Cardiac fibroblast (primary cell): Measurements from ENCODE around the gene CCDC40.

Experiments
- DNase-seq, 2 donors: peaks; one replicate each; pipeline versions ENCODE4 v3.0.0 to v3.0.0-alpha.2; 2010; ENCODE audit warnings: low read depth in 2 of 2
- H3K4me3 ChIP-seq, 2 donors: replicated peaks in 1 of 2; 1 replicate in 1 of 2; 2 replicates in 1 of 2; pipeline ENCODE4 v1.5.1; 2011; ENCODE audit warnings: low read depth in 2 of 2, low read length in 2 of 2, mild to moderate bottlenecking in 2 of 2, moderate library complexity in 1 of 2
- TF ChIP-seq, protein P1 (sequence below): IDR thresholded peaks from one replicate; pipeline ENCODE4 v1.5.1; 2011; ENCODE audit warnings: low read depth, mild to moderate bottlenecking, low read length, inconsistent platforms

The CCDC40 gene

DNA sequence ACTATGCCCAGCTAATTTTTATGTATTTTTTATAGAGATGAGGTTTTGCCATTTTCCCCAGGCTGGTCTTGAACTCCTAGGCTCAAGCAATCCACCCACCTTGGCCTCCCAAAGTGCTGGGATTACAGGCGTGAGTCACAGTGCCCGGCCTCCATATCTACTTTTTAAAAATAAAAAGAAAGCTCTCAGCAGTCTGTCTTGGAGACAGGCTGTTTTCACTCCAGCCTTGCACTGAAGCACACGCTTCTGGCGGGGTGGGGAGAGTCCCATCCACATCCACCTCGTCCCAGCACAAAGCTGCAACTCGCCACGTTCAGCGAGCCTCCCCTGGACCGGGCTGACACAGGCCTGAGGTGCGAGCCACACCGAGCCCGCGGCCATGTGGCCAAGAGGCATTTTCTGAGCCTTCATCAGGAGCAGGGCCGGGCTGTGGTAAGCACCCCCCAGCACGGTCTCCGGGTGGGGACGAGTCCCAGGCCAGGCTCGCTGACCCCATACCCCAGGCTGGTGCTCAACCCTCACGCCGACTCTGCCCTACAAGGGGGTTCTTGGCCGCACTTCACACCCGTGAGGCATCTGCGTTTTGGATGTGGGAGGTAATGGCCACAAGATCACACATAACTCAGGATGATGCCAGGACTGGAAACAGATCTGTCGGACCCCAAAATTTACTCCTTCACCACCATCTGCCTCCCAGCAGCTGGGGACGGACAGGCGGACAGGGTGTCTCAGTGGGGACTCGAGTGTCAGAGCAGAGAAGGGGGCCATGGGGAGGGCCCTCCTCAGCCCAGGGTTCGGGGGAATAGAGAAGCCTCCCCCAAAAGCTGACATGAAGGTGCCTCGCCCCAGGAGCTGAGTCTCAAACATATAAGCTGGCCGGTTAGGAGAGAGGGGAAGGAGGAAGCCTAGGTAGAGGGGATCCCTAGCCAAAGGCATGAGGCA is 29.4 kb upstream of the CCDC40 start:
- DNase-seq: no peak
- TF ChIP-seq, protein P1, sequence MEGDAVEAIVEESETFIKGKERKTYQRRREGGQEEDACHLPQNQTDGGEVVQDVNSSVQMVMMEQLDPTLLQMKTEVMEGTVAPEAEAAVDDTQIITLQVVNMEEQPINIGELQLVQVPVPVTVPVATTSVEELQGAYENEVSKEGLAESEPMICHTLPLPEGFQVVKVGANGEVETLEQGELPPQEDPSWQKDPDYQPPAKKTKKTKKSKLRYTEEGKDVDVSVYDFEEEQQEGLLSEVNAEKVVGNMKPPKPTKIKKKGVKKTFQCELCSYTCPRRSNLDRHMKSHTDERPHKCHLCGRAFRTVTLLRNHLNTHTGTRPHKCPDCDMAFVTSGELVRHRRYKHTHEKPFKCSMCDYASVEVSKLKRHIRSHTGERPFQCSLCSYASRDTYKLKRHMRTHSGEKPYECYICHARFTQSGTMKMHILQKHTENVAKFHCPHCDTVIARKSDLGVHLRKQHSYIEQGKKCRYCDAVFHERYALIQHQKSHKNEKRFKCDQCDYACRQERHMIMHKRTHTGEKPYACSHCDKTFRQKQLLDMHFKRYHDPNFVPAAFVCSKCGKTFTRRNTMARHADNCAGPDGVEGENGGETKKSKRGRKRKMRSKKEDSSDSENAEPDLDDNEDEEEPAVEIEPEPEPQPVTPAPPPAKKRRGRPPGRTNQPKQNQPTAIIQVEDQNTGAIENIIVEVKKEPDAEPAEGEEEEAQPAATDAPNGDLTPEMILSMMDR: no peak
- H3K4me3 ChIP-seq: no peak overlapping the region

DNA sequence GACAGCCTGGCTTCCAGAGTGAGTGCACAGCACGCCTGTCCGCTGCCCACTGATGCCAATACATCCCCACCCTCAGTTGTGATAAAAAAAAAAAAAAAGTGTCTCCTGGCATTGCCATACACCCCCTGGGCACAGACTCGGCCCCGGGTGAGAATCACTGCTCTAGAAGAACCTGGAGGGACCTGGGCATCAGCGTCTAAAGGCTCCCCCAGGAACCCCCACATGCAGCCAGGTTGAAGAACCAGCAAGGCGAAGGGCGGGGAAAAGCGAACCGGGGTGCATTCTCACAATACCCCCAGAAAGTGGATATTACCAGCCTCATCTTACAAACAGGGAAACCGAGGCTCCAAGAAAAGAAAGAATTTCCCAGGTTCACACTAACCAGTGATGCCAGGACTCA is 28.5 kb upstream of the CCDC40 start:
- DNase-seq: no peak
- TF ChIP-seq, protein P1: no peak
- H3K4me3 ChIP-seq: no peak overlapping the region

DNA sequence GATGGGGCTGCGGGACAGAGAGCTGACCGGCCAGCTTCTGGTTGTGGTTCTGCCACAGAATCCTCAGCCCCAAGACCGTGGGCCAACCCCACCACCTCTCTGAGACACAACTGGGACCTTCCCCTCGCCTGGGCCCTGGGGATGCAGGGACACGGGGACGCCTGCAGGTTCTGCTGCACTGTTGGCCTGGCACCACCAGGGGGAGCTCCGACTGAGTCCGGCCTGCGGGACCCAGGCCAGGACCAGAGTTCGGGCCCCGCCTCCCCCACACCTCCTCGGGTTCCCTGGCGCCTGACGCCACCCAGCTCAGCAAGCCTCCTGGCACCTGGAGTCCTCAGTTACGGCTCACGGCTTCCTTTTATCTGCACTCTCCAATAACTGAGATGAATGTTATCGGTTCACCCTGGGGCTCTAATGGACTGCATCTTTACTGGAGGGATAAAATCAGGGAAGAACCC is 28.0 kb upstream of the CCDC40 start:
- H3K4me3 ChIP-seq: no peak overlapping the region
- peak; percentile 63 to 65 for DNase-seq
- TF ChIP-seq, protein P1: peak; percentile 96

DNA sequence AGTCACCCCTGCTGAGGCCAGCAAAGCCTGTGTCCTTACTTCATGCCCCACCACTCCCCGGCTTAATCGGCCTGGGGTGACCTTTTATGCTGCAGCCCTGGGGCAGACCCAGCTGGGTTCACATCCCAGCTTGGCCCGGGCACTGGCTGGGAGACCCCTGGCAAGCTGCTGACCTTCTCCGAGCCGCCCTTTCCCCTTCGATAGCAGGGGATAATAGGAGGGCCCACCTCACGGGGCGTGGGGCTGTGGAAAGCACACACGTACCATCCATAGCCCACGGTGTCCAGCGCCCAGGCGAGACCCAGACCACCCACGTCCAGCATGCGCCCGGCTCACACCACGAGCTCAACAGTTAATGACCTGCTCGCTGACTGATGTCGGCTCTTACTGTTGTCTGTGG is 27.6 kb upstream of the CCDC40 start:
- H3K4me3 ChIP-seq: no peak overlapping the region
- TF ChIP-seq, protein P1: no peak
- DNase-seq: no peak

DNA sequence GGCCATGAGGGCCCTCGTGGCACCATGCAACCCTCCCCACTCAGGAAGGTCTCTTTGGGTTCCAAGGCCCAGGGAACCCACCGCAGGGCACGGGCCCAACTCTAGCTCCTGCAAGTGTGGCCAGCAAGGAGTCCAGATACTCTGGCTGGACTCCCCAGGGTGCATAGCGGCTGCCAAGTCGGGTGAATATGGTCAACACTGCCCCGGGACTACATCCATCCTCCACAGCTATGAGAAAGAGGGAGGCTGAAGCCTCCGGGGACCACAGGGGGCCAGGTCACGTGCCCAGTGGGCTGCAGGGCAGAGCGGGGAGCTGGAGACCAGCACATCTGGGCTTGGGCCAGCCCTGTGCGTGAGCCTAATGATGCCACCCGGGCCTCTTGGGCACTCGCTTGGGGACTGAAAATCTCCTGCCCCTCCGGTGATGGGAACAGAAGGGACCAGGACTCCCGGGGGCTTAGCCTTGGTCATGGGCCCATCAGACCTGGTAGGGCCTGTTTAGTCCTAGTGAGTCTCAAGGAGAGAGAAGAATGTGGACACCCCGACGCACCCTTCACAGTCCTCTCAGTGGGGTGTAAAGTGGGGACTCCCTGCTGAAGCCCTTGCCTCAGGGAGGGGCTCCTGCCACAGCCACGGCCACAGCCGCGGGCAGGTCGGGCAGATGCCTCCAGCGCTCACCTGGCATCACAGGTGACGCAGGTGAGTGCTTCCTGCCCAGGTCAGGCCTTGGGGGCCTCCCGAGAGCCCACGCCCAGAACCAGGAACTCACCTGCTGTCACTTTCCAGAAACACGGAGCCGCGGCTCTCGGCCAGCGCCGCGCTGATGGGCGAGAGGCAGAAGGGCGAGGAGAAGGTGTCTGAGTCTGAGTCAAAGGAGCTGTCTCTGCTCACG is 26.8 kb upstream of the CCDC40 start:
- TF ChIP-seq, protein P1: no peak
- no peak overlapping the region for H3K4me3 ChIP-seq

DNA sequence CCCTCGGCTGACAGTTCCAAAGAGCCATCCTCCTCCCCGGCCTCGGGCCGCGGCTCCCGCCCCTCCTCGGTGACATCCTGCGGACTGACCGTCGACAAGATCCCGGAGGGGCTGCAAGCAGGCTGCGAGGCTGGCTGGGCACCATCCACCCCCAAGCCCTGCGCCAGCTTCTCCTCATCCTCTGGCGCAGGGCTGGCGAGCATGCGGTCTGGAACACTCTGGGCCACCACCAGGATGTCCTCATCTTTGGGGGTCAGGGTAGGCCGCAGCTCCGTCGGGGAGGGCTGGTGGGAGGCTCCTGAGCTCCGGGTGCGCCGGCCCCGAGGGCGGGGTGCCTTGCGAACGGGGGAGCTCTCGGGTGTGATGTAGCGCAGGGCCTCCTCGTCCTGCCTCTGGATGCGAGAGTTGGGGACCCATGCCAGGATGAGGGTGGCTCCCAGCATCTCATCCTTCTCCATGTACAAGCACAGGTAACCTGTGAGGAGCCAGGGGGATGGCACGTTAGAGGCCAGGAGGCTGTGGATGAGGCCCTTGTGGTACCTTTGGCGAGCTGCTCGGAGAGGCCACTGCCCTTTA is 26.1 kb upstream of the CCDC40 start:
- DNase-seq: no peak
- no peak overlapping the region for H3K4me3 ChIP-seq
- TF ChIP-seq, protein P1: no peak

More for the DNA sequence above, 26.8 kb upstream of the CCDC40 start:
- no peak for DNase-seq
